Activated naive CD4-positive, alpha-beta T cell treated with anti-CD3 and anti-CD28 coated beads, Interleukin-2, amount 10 ng/mL, durations not matched to agents 5 hours and 36 hours (primary cell): Measurements from ENCODE around the gene UACA. TPM values are rescaled to one million over a fixed set of nuclear protein-coding genes. Genes with fewer than 3 reads are reported as not detected.

ENCODE experiments used
- total RNA-seq, 2 experiments: library from RNA; stranded (reverse); gene quantifications; one replicate each; pipeline ENCODE4 v1.2.3, GENCODE V29; 2021

The UACA gene, protein sequence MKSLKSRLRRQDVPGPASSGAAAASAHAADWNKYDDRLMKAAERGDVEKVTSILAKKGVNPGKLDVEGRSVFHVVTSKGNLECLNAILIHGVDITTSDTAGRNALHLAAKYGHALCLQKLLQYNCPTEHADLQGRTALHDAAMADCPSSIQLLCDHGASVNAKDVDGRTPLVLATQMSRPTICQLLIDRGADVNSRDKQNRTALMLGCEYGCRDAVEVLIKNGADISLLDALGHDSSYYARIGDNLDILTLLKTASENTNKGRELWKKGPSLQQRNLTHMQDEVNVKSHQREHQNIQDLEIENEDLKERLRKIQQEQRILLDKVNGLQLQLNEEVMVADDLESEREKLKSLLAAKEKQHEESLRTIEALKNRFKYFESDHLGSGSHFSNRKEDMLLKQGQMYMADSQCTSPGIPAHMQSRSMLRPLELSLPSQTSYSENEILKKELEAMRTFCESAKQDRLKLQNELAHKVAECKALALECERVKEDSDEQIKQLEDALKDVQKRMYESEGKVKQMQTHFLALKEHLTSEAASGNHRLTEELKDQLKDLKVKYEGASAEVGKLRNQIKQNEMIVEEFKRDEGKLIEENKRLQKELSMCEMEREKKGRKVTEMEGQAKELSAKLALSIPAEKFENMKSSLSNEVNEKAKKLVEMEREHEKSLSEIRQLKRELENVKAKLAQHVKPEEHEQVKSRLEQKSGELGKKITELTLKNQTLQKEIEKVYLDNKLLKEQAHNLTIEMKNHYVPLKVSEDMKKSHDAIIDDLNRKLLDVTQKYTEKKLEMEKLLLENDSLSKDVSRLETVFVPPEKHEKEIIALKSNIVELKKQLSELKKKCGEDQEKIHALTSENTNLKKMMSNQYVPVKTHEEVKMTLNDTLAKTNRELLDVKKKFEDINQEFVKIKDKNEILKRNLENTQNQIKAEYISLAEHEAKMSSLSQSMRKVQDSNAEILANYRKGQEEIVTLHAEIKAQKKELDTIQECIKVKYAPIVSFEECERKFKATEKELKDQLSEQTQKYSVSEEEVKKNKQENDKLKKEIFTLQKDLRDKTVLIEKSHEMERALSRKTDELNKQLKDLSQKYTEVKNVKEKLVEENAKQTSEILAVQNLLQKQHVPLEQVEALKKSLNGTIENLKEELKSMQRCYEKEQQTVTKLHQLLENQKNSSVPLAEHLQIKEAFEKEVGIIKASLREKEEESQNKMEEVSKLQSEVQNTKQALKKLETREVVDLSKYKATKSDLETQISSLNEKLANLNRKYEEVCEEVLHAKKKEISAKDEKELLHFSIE (N-terminal part only)
- 1 to 10 TPM in 1 of 2 experiments, under 1 TPM in 1; 0.91 to 1.0 TPM for total RNA-seq

DNA sequence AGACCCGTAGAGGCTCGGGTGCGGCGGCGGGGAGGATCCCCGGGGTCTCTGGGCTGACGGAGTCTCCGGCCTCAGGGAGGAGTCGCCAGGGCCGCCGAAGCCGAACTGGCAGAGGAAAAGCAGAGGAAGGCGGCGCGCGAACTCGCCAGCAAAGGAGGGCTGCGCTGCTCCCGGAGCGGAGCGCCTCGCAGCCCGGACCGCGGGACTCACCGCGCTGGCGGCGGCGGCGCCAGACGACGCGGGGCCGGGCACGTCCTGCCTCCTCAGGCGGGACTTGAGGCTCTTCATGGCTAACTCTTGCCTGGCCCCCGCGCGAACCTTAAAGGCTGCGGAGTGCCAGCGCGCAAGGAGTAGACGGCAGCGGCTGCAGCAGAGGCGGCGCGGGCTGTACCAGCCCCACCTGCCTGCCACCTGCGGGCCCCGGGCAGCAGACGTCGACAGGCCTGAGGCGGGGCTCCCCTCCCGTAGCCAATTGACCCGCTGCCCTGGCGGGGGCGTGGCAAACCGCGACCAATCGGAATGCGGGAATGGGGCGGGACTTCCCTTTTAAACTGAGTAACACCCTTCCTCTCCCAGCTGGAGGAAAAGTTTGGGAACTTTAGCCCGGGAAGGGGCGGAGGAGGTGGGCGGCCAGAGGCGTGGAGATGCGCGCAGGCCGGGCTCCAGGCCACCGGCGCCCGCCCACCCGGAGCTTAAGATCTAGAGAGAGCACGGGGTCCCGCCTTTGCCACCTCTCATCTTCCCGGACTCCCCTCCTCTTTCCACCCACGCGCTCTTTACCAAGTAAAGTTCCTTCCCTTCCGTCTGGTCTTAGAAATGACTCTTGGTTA, at the start of gene UACA:
Gene UACA (minus strand): TSS at position 439 of the 830 bp plus-strand sequence. CDS start 151 bp downstream, at position 288.

Other genes starting within 250 kb of the UACA start
- gene LARP6, start 90.6 kb upstream of the UACA start, total RNA-seq, result not detected
- gene THAP10, start 128.9 kb upstream of the UACA start, total RNA-seq, result not detected
- not detected for gene LRRC49, start 129.3 kb upstream of the UACA start, total RNA-seq